Heart left ventricle (tissue), 13 donors: Measurements from ENCODE around the gene TP53TG5.

ENCODE experiments used
- CTCF ChIP-seq, 12 donors: fragments of 200-600 bp; sonication (generic) in 4 of 12; IDR thresholded peaks; one replicate each; pipeline versions ENCODE4 v1.5.0 to v1.8.0; 2018 to 2022; ENCODE audit warnings: antibody characterized with exemption in 12 of 12, mild to moderate bottlenecking in 5 of 12
- POLR2A ChIP-seq, 2 donors: fragments of 450-650 bp; IDR thresholded peaks; one replicate each; pipeline ENCODE4 v1.6.1; 2017; ENCODE audit warnings: antibody characterized with exemption in 2 of 2, mild to moderate bottlenecking in 2 of 2, moderate library complexity in 2 of 2
- donor health status: ischemic (EF 13 %, LVEDD 7.1; RV severe dilation, severe dysfunction).
- donor health status: DM: no; HTN: yes; CAD: no.
- donor health status: DM: no; HTN: no; CAD: no.
- donor health status: ischemic (EF 25% LVEDD 6.9; RV normal size, moderate dysfunction).
- donor health status: ischemic (EF 25% LVEDD 5.7; RV mildly dilated, moderate dysfunction).
- donor health status: ischemic (EF 35%, LVEDD 5.7; RV mildly dilated, moderate dysfunction).
- donor health status: nonischemic (EF 11% LVEDD 7.7; RV severe dilation, severe dysfunction).
- donor health status: DM: yes; HTN: yes; CAD: no.
- donor health status: PGD.
- donor health status: ischemic (EF 29% LVEDD 5.4; RV normal size, mild dysfunction).
- donor health status: nonischemic (EF 23%, LVEDD 6.1; RV moderate dilation, normal function).

GRCh38 chr20:45359069-45359405, 19.1 kb downstream of the TP53TG5 start:
- TF ChIP-seq CTCF (IDR thresholded peaks at IDR 0.05) (no peak), POLR2A (IDR thresholded peaks at IDR 0.05) (no peak)
